Measurements from ENCODE around the gene ZNF281.
"Not testable (repeated sequence)": the region's sequence is repeated elsewhere in the genome, so short reads cannot be mapped to it uniquely, and the experiment has no call there.

Gene ZNF281

GRCh38 chr1:200362421-200362820 is 47.4 kb downstream of the ZNF281 start:
- FAIRE-seq, result no peak

GRCh38 chr1:200359610-200360163 is 50.1 kb downstream of the ZNF281 start:
- no peak for FAIRE-seq

GRCh38 chr1:200357925-200358324 is 51.9 kb downstream of the ZNF281 start:
- not testable (repeated sequence) for FAIRE-seq

- FAIRE-seq, result no peak
These were observed 54.0 kb downstream of the ZNF281 start for GRCh38 chr1:200355801-200356200.

Data from TTC549 (cell line).